ENCODE measurements around the gene LRP11.

LRP11 gene

DNA sequence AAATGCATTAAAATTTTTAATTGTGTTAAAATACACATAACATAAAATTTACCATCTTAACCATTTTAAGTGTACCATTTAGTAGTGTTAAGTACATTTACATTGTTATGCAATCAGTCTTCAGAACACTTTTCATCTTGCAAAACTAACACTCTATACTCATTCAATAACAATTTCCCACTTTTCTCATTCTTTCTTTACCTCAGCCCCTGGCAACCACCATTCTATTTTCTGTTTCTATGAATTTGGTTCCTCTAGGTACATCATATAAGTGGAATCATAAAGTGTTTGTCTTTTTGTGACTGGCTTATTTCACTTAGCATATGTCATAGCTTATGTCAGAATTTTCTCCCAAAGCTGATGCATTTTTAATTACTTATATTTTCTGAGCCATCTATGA is 82.4 kb downstream of the LRP11 start:
- DNase-seq (ENCODE audit: low spot score), result no peak

DNA sequence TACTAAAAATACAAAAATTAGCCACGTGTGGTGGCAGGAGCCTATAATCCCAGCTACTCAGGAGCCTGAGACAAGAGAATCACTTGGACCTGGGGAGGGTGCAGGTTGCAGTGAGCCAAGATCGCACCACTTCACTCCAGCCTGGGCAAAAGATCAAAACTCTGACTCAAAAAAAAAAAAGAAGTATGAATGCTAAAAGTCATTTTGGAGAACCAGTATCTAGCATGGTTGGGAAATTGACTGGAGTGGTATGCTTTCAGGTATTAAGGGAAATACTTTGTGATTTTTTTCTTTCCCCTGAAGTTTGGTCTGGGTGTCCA is 84.6 kb downstream of the LRP11 start:
- DNase-seq (ENCODE audit: low spot score), result no peak

DNA sequence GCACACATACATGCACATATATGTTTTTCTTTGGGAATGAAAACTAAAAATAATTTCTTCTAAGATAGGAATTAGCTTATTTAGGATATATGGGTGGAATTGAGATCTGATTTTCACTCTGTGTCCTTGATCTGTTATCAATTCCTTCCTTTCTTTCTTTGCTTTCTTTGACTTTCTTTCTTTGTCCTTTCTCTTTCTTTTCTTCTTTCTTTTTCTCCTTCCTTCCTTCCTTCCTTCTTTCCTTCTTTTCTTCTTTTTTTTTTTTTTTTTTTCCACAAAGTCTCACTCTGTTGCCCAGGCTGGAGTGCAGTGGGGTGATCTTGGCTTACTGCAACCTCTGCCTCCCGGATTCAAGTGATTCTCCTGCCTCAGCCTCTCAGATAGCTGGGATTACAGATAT is 86.5 kb downstream of the LRP11 start:
- no peak for DNase-seq (ENCODE audit: low spot score)

DNA sequence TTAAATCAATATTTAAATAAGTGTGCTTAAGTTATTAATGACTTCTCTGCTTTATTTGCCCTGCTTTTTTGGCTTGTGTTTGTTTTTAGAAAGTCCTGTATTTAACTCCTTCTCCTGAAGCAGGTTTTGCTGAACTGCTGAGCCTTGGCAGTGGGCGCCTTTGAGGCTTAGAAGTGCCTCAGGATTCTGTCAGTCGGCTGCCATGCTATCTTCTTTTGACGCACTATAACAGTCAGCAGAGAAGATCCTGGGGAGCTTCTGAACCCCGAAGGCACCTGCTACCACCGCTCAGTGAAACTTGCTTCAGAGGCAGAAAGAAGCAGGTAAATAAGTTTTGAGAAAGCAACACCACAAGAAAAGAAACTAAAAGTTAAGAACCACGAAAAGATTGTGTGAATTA is 92.2 kb downstream of the LRP11 start:
- no peak for DNase-seq (ENCODE audit: low spot score)

DNA sequence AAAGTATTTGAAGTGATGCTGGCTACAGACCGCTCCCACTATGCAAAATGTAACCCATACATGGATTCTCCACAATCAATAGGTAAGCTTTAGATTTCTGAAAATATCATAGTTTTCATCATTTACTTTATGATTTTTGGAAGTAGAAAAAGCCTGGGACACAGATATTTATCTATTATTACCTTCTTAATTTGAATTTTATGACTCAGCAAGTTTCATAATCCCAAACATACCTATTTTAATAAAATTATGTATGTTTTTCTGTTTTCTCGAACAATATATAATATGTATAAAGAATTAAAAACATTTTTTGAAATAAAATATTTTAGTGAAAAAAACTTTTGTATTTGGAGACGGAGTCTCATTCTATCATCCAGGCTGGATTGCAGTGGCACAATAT is 93.0 kb downstream of the LRP11 start:
- DNase-seq (ENCODE audit: low spot score), result no peak

DNA sequence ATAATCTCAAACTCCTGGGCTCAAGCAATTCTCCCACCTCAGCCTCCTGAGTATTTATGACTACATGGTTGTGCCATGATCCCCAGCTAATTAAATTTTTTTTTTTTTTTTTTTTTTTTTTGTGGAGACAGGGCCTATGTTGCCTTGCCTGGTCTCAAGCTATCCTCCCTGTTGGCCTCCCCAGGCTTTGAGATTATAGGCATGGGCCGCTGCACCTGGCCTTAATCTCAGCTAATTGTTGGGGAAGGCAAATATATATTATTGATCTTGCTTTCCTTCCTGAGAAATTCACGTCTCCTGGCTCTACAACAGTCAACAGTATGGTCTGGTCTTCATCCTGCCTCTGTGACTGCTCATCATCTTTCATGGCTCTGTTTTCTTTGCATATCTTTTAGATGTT is 94.5 kb downstream of the LRP11 start:
- no peak for DNase-seq (ENCODE audit: low spot score)
